ENCODE measurements around the gene DTNB. TPM values are rescaled to one million over a fixed set of nuclear protein-coding genes. Genes with fewer than 3 reads are reported as not detected.

DTNB gene
- total RNA-seq, 2 donors from 2014 or later = 6.1 to 7.0 TPM

DNA sequence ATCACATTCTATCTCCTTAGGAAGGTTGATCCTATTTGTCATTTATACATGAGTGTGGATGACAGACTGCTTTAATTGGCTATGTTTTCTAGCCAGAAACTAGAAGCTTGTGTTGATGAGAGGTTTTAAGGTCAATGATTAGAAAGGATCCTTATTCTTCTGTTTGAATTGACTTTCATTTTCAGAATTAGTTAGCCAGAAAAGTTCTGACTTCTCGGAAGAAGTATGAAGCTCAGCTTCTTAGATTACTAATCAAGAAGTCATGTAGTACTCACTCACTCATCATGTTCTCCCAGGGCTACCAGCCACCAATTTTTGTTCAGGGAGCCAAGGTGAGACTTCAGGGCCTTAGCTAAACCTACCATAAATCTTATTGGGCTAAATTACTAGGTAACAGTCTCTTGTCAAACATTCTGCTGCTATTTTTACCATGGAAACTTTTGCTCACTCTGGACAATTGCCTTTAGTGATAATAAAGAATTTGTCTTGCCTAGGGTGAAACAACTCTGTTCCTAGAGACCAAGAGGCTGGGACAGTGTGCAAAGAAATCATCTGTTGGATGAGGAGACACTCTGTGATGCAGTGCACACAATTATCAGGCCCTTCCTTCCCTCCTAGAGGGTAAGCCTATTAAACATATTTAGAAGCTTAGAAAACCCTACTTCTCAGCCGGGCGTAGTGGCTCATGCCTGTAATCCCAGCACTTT, 220.0 kb downstream of the DTNB start:
- ATAC-seq (no peak), DNase-seq (no peak)
- intact Hi-C loops (cut with DNase I) = no loop called here

DNA sequence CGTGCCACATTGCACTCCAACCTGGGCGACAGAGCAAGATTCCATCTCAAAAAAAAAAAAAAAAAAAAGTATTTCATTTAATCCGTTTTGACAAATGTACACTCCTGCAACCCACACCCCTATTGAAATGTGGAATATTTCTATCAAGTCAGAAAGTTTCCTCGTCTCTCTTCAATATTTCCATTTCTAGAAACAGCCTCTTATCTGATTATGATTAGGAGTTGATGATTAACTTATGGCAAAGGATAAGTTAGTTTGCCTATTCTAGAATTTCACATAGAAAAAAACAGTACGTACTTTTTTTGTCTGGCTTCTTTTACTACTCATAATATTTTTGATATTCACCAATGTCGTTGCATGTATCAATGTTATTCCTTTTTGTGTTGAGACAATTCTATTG, 224.6 kb downstream of the DTNB start:
- no peak for ATAC-seq
- DNase-seq = no peak
- intact Hi-C loops (cut with DNase I) = no loop called here

DNA sequence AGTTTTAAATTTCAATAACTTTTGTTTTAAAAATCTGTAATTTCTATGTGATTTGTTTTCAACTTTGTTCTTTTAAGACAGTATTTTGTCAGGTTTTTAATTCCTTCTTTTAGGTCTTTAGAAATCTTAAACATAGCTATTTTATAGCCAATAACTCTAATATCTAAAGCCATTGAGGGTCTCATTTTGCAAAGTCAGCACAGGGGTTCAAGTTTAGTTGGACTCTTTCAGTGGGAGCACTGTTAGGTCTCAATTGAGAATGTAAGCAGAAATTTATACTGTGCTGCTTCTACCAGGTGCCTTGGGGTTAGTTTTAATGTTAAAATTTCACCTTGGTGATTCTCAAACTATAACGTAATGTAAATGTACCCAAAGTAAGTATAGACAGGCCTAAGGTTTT, 226.4 kb downstream of the DTNB start:
- DNase-seq (no peak), ATAC-seq (no peak)
- intact Hi-C loops (cut with DNase I) = no loop called here

DNA sequence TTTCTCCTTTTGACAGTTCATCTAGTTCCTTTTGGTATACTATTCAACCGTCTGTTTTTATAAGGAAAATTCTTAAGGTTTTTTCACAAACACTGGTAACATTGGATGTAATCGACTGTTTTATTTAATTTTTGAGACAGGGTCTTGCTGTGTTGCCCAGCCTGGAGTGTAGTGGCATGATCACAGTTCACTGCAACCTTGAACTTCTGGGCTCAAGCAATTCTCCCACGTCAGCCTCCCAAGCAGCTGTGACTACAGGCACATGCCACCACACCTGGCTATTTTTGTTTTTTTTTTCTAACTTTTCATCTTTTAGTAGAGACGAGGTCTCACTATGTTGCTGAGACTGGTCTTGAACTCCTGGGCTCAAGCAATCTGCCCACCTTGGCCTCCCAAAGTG, 227.3 kb downstream of the DTNB start:
- ATAC-seq = no peak
- intact Hi-C loops (cut with DNase I) = no loop called here
- no peak for DNase-seq

DNA sequence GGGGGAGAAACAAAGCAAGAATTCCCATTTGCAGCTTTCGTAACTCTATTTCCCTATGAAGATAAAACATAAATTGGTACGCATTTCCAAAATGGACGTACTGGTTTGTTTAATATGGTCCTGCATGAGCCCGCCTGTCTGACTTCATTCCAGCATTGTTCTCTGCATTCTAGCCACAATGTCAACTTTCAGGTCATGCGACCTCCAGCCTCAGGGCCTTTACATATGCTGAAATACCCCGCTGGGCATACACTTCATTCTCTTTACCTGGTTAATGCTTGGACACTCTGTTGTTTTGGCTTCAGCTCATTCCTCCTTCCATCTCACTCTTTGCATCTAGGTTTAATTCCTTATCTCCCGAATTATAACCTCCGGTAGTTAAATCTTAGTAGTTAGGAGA, 227.9 kb downstream of the DTNB start:
- intact Hi-C loops (cut with DNase I) = no loop called here
- no peak for ATAC-seq
- no peak for DNase-seq

DNA sequence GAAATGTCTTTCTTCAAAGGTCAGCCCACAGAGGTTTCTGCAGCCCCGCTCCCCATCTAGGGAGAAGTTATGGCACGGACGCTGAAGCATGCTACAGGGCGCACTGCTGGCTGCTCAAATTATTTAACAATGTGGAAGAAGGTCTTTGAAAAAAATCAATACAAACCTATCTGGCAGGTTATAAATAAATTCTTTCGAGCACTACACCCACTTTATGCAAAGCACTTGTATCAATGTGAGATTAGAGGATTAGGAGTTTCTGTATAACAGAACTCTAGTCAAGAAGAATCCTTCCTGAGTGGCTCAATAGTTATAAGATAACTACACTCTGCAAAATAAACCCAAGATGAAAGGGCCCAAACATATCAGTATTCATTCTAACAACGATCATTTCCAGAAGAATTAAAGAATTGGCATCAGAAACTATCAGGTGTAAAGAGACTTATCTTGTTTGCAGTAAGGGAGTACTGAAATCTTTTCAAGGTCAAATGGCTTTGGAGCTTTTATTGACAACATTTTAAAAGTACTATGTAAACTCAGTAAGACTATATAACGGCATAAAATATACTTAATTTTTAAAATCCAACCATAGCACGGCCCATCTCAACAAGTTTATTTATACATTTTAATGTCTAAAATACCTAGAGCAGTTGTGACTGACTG, 228.6 kb downstream of the DTNB start:
- DNase-seq (no peak), ATAC-seq (no peak)
- intact Hi-C loops (cut with DNase I) = no loop called here

DNA sequence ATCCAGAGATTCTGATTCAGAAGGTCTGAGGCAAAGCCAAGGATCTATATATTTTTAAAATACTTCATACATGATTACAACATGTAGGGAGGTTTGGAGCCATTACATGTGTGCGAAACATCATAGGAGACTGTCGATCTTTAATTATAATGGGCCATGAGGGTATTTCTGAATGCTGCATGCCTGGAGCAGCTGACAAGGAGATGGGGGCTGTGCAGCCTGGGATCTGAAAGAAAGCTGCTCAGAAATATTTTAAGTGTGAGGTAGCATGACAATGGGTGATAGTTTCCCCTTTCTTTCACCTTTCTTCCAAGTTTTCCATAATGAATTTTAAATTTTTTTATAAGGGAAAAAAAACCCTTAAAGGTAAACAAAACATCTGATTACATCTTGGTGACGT, 229.6 kb downstream of the DTNB start:
- intact Hi-C loops (cut with DNase I) = no loop called here
- no peak for ATAC-seq
- DNase-seq = no peak

DNA sequence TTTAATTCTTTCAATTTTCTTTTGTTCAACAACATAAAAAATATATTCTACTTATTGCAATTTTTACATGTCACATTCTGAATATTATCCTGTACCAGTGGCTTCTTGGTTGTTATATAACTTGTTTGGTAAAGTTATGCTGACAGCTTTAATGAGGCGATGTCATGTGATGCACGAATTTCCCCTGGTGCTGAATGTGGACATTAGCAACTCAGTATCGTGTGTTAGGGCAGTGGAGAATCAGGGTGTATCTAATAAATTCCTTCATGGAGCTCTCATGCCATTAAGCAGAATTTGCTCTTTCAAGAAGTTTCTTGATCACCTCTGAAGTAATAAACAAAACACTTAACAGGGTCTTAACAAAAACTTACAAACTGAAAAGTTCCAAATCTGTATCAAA, 232.0 kb downstream of the DTNB start:
- ATAC-seq (no peak), DNase-seq (no peak)
- intact Hi-C loops (cut with DNase I) = no loop called here

DNA sequence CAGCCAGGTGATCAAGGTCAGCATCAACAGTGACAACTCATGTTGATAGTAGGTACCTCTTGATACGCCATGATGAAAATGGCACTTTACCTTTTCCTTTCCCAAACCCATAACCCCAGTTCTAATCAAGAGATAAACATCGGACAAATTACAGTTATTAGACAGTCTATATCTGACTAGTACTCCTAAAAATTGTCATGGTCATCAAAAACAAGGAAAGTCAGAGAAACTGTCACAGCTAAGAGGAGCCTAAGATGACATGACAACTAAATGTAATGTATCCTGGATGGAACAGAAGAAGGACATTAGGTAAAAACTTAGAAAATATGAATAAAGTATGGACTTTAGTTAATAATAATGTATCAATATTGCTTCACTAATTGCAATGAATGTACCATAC, 234.6 kb downstream of the DTNB start:
- no peak for ATAC-seq
- intact Hi-C loops (cut with DNase I) = no loop called here
- DNase-seq = no peak

DNA sequence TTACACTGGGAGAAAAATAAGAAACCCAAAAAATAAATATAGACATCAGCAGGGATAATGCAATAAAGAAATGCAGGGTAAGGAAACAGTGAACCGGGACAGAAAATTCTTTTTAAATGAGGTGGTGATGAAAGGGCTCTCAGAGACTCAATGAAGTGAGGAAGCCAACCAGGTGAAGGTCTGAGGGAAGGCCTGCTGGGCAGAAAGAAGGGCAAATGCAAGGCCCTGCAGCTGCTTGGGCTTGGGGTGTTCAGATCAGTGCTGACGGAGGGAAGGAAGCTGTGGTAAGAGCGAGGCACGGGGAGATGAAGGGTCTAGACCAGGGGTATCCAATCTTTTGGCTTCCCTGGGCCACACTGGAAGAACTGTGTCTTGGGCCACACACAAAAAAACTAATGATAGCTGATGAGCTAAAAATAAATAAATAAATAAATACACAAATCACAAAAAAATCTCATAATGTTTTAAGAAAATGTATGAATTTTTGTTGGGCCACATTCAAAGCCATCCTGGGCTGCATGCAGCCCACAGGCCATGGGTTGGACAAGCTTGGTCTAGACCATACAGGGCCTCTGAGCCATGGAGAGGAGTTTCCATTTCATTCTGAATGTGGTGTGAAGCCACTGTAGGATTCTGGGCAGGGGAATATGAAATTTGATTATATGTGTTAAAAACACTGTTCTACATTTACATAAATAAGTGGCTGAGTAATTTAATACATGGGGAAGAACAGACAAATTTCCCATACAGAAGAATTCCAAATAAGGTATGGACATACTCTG, 235.3 kb downstream of the DTNB start:
- DNase-seq (no peak), ATAC-seq (no peak)
- intact Hi-C loops (cut with DNase I) = no loop called here

DNA sequence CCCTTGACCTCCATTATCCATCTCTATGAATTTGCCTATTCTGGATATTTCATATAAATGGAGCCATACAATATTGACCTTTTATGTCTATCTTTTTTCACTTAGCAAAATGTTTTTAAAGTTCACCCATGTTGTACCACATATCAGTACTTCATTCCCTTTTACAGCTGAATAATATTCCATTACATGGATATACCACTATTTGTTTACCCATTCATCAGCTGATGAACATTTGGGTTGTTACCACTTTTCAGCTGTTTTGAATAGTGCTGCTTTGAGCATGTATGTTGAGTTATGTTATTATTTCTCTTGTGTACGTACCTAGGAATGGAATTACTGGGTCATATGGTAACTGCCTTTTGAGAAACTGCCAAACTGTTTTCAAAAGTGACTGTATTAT, 238.0 kb downstream of the DTNB start:
- no peak for DNase-seq
- ATAC-seq = no peak
- intact Hi-C loops (cut with DNase I) = no loop called here

DNA sequence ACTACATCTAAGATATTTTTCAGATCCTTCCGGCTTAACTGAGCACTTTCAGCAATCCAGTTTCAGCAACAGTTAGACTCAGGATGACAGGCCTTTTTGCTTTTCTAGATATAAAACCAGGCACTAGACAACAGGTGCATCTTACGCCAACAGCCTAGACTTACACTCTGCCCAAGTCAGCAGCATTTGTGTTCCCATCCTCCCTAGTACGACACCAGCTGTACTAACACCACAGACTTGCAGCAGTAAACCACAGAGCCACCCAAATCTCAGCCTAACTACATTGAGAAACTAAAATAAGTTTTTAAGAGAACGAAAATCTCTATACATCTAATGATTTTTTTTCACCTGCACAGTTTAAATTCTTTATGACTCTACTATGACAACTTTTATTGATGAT, 241.8 kb downstream of the DTNB start:
- no peak for ATAC-seq

DNA sequence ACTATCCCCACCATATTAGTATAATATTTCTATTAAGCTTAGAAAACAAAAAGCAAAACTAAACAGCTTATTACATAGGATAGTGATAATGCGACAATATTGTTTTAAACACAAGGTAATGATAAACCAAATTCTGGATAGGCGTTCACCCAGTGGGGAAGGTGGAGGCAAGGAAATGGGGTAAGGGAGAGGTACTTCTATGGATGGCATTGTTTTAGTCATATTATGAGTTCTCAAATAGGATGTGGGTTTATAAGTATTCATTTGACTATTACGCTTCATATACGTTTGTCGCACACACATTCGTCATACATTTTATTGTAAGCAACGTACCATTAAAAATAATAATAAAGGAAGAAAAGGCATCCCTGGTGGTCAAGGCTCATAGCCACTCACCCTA, 242.8 kb downstream of the DTNB start:
- no peak for DNase-seq
- intact Hi-C loops (cut with DNase I) = no loop called here
- ATAC-seq = no peak

More for the DNA sequence above, 241.8 kb downstream of the DTNB start:
- intact Hi-C loops (cut with DNase I) = no loop called here
- DNase-seq = no peak

DNA sequence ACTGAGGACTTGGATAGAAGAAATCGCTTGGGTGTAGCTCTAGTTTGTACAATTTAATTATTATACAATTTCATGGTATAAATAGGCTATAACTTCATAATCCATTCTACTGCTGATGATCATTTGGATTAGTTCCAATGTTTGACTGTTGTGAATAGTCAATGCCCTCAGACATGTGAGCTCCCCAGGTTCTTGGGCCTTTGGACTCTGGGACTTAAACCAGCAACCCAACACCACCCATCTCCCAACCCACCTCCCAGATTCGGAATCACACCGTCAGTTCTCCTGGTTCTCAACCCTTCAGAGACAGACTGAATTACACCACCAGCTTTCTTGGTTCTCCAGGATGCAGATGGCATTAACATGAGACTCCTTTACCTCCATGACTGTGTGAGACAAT, 247.1 kb downstream of the DTNB start:
- intact Hi-C loops (cut with DNase I) = no loop called here
- ATAC-seq (no peak), DNase-seq (no peak)

DNA sequence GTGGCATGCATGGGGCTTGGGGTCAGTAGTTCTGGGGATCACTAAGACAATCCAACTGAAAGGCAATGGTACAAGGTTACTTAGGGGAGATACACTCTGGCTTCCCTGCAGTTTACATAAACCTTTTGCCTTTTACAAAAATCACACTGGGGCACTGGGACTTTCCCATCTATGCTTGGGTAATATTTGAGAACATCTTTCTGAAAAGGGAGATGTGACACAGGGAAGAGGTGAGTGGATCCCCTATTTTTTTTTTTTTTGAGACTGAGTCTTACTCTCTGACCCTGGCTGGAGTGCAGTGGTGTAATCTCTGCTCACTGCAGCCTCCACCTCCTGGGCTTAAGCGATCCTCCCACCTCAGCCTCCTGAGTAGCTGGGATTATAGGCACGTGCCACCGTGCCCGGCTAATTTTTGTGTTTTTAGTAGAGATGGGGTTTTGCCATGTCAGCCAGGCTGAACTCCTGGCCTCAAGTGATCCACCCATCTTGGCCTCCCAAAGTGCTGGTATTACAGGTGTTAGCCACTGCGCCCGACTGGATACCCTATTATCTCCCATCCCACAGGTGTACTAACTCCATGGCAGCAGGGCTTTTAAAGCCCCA, 248.8 kb downstream of the DTNB start:
- no peak for ATAC-seq
- intact Hi-C loops (cut with DNase I) = no loop called here
- no peak for DNase-seq

DNA sequence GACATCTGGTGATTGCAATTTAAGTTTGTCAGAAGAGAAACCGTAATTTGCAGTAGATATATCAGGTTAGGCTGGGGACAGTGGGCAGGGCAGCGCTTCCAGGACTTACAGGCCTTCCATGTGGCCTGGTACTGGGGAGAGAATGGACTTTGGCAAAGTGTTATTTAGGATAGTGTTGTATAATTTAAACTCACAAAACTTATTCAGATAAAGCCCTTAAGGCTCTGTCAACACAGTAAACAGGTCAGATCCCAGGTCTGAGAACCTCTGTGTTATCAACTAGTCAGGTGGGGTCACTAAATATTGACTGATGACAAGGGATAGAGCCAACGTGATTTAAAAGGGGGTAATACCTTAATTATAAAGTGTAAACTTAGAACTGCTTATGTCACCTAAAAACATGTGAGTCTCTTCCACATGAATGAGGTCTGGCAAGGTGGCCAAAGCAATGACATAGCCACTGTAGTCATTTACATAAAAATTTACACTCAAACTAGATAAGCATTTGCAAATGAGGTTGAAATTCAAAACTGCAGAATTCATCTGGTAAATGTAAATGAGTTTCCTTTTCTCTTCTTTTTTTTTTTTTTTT, 251.5 kb downstream of the DTNB start:
- DNase-seq = no peak

DNA sequence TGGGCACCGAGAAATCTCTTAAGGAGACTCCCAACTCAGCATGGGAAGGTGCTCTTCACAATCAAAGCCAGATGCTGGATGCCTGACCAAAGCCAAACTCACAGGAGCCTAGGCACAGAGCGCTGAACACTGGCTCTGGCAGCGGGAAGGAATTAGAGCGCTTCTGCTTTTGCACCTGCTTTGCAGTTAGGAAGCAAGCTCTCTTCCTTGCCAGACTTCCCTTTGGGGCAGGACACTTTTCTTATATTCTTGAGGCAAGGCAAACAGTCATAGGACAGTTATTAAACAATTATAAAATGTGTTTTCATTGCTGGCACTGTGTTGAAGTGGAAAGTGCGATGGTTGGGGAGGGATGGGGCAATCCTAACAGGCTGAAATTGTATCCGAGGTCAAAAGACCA, 252.1 kb downstream of the DTNB start:
- intact Hi-C loops (cut with DNase I) = no loop called here
- ATAC-seq (no peak), DNase-seq (no peak)

More for the DNA sequence above, 251.5 kb downstream of the DTNB start:
- intact Hi-C loops (cut with DNase I) = no loop called here
- ATAC-seq = no peak

DNA sequence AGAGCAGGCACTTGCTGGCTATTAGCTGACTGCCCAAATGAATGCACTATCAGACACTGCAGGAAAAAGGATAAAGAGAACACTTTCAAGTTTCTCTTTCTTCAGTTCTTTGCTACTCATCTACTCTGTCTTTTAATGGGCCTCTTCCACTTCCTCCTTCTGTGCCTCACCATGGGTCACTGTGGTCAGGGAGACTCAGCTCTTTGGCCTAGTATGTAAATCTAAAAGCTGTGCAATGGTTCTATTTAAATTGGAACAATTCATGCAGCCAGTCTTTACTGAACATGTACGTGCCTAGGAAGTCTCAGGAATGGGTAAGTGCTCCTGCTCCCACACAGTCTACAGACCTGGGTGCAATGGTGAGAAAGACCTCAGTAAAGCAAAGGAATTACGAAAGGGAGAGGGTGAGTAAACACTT, 252.5 kb downstream of the DTNB start:
- ATAC-seq (peak in 1 of 2 donors; percentile 47), DNase-seq (no peak)
- intact Hi-C loops (cut with DNase I) = no loop called here

DNA sequence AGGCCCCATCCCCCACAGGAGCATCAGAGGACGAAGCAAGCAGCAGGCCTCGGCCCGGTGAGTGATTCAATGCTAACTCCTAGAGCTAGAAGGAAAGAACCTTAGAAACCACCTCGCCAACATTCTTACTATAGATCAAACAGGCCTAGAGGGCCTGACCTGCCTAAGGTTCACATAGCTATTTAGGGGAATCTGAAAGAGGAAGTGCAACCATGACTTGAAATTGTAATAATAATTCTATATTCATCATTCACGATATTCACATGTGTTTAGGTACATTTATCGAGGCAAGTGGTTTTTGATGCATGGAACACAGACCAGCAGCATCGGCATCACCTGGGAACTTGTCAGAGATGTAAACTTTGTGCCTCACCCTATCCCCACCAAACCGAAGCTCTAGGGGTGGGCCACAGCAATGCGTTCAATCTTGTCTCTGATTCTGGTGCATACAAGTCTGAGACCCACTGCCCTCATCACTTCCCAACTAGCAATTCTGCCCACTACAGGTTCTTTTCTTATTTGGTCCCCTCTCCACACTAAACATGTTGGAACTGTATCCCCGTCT, 253.6 kb downstream of the DTNB start:
- DNase-seq = no peak
- intact Hi-C loops (cut with DNase I) = no loop called here
- no peak for ATAC-seq

Measured in left cardiac atrium (tissue), 4 donors.